Measurements from ENCODE around the gene TMEM121B. TPM values are rescaled to one million over a fixed set of nuclear protein-coding genes. Genes with fewer than 3 reads are reported as not detected.

The TMEM121B gene
- total and polyA plus RNA-seq, 4 donors = 0.06 to 0.17 (median 0.10) TPM

GRCh38 chr22:17132112-17132511 is 11.0 kb upstream of the TMEM121B start (continued):
- TF ChIP-seq FOXA2 (IDR thresholded peaks at IDR 0.05) = no peak
- no peak for TF ChIP-seq RAD21 (IDR thresholded peaks at IDR 0.05)
- TF ChIP-seq SP1 (IDR thresholded peaks at IDR 0.05) = no peak

- TF ChIP-seq NR2F2 (IDR thresholded peaks at IDR 0.05) = no peak
- no peak for TF ChIP-seq HNF4G (IDR thresholded peaks at IDR 0.05)
- 64% methylated on average over 5 of the region's 5 CpGs for WGBS
- DNase-seq (ENCODE audit: low spot score) = no peak
- Histone ChIP-seq H3K27ac (ENCODE audit: low read depth in 1 of 2, low read length in 2 of 2) (no peak overlapping the region), H3K4me3 (ENCODE audit: low read depth in 1 of 3, low read length in 3 of 3) (no peak overlapping the region), H3K9me3 (ENCODE audit: control insufficient read depth in 4 of 4, low read length in 3 of 4) (no peaks in the 10 kb centered on the region), H3K36me3 (ENCODE audit: control insufficient read depth in 4 of 4, insufficient read depth in 3 of 4, low read depth in 1 of 4, low read length in 3 of 4) (peaks cover 0 to 3% (median 0%) of the 10 kb centered on the region in 4 donors), H3K4me1 (ENCODE audit: control insufficient read depth in 4 of 4, insufficient read depth in 4 of 4, low read length in 3 of 4) (no peaks in the 10 kb centered on the region), H3K27me3 (ENCODE audit: control insufficient read depth in 4 of 4, insufficient read depth in 4 of 4, low read length in 3 of 4) (no peaks in the 10 kb centered on the region), H3K9ac (ENCODE audit: low read depth in 1 of 2, low read length in 2 of 2) (no peak overlapping the region)
Measured at GRCh38 chr22:17131686-17132085, 10.5 kb upstream of the TMEM121B start.

GRCh38 chr22:17130199-17130598 is 9.0 kb upstream of the TMEM121B start:
- no peaks in the 10 kb centered on the region for H3K4me1 ChIP-seq (ENCODE audit: control insufficient read depth in 4 of 4, insufficient read depth in 4 of 4, low read length in 3 of 4)
- 93% methylated on average over 1 of the region's 1 CpG for WGBS
- no peak overlapping the region for H3K9ac ChIP-seq (ENCODE audit: low read depth in 1 of 2, low read length in 2 of 2)
- no peaks in the 10 kb centered on the region for H3K9me3 ChIP-seq (ENCODE audit: control insufficient read depth in 4 of 4, low read length in 3 of 4)
- H3K27me3 ChIP-seq (ENCODE audit: control insufficient read depth in 4 of 4, insufficient read depth in 4 of 4, low read length in 3 of 4) = no peaks in the 10 kb centered on the region
- H3K27ac ChIP-seq (ENCODE audit: low read depth in 1 of 2, low read length in 2 of 2) = no peak overlapping the region
- H3K4me3 ChIP-seq (ENCODE audit: low read depth in 1 of 3, low read length in 3 of 3) = no peak overlapping the region
- TF ChIP-seq EGR1 (IDR thresholded peaks at IDR 0.05; ENCODE audit: low read depth in 2 of 2) (no peak), RAD21 (IDR thresholded peaks at IDR 0.05) (no peak), CTCF (IDR thresholded peaks at IDR 0.05; ENCODE audit: low read depth, low read length, missing input control) (no peak), HNF4G (IDR thresholded peaks at IDR 0.05) (no peak), RXRA (IDR thresholded peaks at IDR 0.05) (no peak), FOXA2 (IDR thresholded peaks at IDR 0.05) (no peak), FOXA1 (IDR thresholded peaks at IDR 0.05) (no peak), NR2F2 (IDR thresholded peaks at IDR 0.05) (no peak), HNF4A (conservative IDR thresholded peaks at IDR 0.05) (no peak), MAX (IDR thresholded peaks at IDR 0.05) (no peak), SP1 (IDR thresholded peaks at IDR 0.05) (no peak), TAF1 (conservative IDR thresholded peaks at IDR 0.05) (no peak), YY1 (IDR thresholded peaks at IDR 0.05) (no peak), REST (IDR thresholded peaks at IDR 0.05) (no peak), GABPA (IDR thresholded peaks at IDR 0.05 in 1 of 2, conservative IDR thresholded peaks at IDR 0.05 in 1 of 2) (no peak), ATF3 (IDR thresholded peaks at IDR 0.05) (no peak), JUND (IDR thresholded peaks at IDR 0.05) (no peak), ZBTB33 (IDR thresholded peaks at IDR 0.05) (no peak)
- peaks cover 0 to under 1% (median 0%) of the 10 kb centered on the region in 4 donors for H3K36me3 ChIP-seq (ENCODE audit: control insufficient read depth in 4 of 4, insufficient read depth in 3 of 4, low read depth in 1 of 4, low read length in 3 of 4)
- no peak for DNase-seq (ENCODE audit: low spot score)

All from liver (tissue), 9 donors.